ENCODE results near the gene ZFAND2A.

GRCh38 chr7:1127001-1127400 is 33.0 kb downstream of the ZFAND2A start:
- no peak for TF ChIP-seq ZNF274 (IDR thresholded peaks at IDR 0.05; ENCODE audit: low read length)
- TF ChIP-seq ZNF274 (tag by site-specific recombination; IDR thresholded peaks at IDR 0.05; ENCODE audit: borderline replicate concordance) = no peak
- TF ChIP-seq ZNF707 (tag by site-specific recombination; IDR thresholded peaks at IDR 0.05) = no peak
